Osteoblast (primary cell): ENCODE results near the gene ARHGEF7. TPM values are rescaled to one million over a fixed set of nuclear protein-coding genes. Genes with fewer than 3 reads are reported as not detected.

Experiments
- DNase-seq: peaks from one replicate; pipeline ENCODE4 v3.0.0; 2011; ENCODE audit warnings: low spot score, mixed read lengths; ENCODE audit not compliant: insufficient read length; ENCODE audit errors: missing footprints
- H2AFZ ChIP-seq: 2 replicates; pipeline ENCODE4 v1.6.0; 2011; ENCODE audit warnings: mild to moderate bottlenecking, low read length
- H3K27ac ChIP-seq: 2 replicates; pipeline ENCODE4 v1.5.1; 2011; ENCODE audit warnings: mild to moderate bottlenecking, low read depth, low read length, moderate library complexity
- H3K27me3 ChIP-seq: 2 replicates; pipeline ENCODE4 v1.6.0; 2012; ENCODE audit warnings: mild to moderate bottlenecking, control low read depth, inconsistent platforms, low read length, moderate library complexity; ENCODE audit not compliant: insufficient read depth
- H3K36me3 ChIP-seq: 2 replicates; pipeline ENCODE4 v1.5.1; 2011; ENCODE audit warnings: mild to moderate bottlenecking, low read length, control low read depth, moderate library complexity; ENCODE audit not compliant: insufficient read depth
- H3K4me1 ChIP-seq: 2 replicates; pipeline ENCODE4 v1.5.1; 2011; ENCODE audit warnings: mild to moderate bottlenecking, low read length, control low read depth, moderate library complexity; ENCODE audit not compliant: insufficient read depth
- H3K4me2 ChIP-seq: 2 replicates; pipeline ENCODE4 v1.6.0; 2011; ENCODE audit warnings: mild to moderate bottlenecking, low read length; ENCODE audit not compliant: insufficient read depth
- H3K4me3 ChIP-seq: fragments of 200-600 bp; sonication (generic); 3 replicates; pipeline ENCODE4 v1.5.1; 2012; ENCODE audit warnings: mild to moderate bottlenecking, low read length, inconsistent platforms; ENCODE audit not compliant: insufficient read depth
- H3K79me2 ChIP-seq: 2 replicates; pipeline ENCODE4 v1.6.0; 2012; ENCODE audit warnings: mild to moderate bottlenecking, low read length, control low read depth, inconsistent platforms; ENCODE audit not compliant: insufficient read depth
- H3K9me3 ChIP-seq: 2 replicates; pipeline ENCODE4 v1.5.1; 2011; ENCODE audit warnings: low read depth, low read length, control low read depth
- H4K20me1 ChIP-seq: 2 replicates; pipeline ENCODE4 v1.6.0; 2012; ENCODE audit warnings: mild to moderate bottlenecking, low read length, control low read depth; ENCODE audit not compliant: insufficient read depth
- total RNA-seq: library from RNA; depleted of rRNA; stranded (reverse); fragments of >200 nt; gene quantifications from 2 replicates; pipeline ENCODE4 v1.2.3, GENCODE V29; 2012
- TF ChIP-seq, protein P1 (sequence below): IDR thresholded peaks from 2 replicates; pipeline ENCODE4 v1.5.1; 2011; ENCODE audit warnings: mild to moderate bottlenecking, low read depth, low read length, moderate library complexity; ENCODE audit errors: extremely low read depth

The ARHGEF7 gene
- total RNA-seq, 1 donor = 27.5 TPM

- no peak for DNase-seq
- TF ChIP-seq, protein P1, sequence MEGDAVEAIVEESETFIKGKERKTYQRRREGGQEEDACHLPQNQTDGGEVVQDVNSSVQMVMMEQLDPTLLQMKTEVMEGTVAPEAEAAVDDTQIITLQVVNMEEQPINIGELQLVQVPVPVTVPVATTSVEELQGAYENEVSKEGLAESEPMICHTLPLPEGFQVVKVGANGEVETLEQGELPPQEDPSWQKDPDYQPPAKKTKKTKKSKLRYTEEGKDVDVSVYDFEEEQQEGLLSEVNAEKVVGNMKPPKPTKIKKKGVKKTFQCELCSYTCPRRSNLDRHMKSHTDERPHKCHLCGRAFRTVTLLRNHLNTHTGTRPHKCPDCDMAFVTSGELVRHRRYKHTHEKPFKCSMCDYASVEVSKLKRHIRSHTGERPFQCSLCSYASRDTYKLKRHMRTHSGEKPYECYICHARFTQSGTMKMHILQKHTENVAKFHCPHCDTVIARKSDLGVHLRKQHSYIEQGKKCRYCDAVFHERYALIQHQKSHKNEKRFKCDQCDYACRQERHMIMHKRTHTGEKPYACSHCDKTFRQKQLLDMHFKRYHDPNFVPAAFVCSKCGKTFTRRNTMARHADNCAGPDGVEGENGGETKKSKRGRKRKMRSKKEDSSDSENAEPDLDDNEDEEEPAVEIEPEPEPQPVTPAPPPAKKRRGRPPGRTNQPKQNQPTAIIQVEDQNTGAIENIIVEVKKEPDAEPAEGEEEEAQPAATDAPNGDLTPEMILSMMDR = no peak
- Histone ChIP-seq H3K4me1 (no peaks in the 10 kb centered on the region), H3K27me3 (no peaks in the 10 kb centered on the region), H3K27ac (no peak overlapping the region), H3K4me3 (no peak overlapping the region), H3K9me3 (no peaks in the 10 kb centered on the region), H4K20me1 (no peaks in the 10 kb centered on the region), H2AFZ (no peak overlapping the region), H3K4me2 (no peak overlapping the region), H3K36me3 (no peaks in the 10 kb centered on the region), H3K79me2 (no peaks in the 10 kb centered on the region)
These were observed 226.8 kb downstream of the ARHGEF7 start for GRCh38 chr13:111341886-111342285.

- no peaks in the 10 kb centered on the region for H3K36me3 ChIP-seq
- no peaks in the 10 kb centered on the region for H3K9me3 ChIP-seq
- no peak overlapping the region for H2AFZ ChIP-seq
- no peak overlapping the region for H3K4me3 ChIP-seq
- H3K4me2 ChIP-seq = no peak overlapping the region
- no peak for DNase-seq
- H3K27me3 ChIP-seq = no peaks in the 10 kb centered on the region
- H4K20me1 ChIP-seq = no peaks in the 10 kb centered on the region
- no peaks in the 10 kb centered on the region for H3K4me1 ChIP-seq
- no peaks in the 10 kb centered on the region for H3K79me2 ChIP-seq
- TF ChIP-seq, protein P1 = no peak
- no peak overlapping the region for H3K27ac ChIP-seq
These were observed 227.6 kb downstream of the ARHGEF7 start for GRCh38 chr13:111342721-111343120.

- Histone ChIP-seq H3K27me3 (no peaks in the 10 kb centered on the region), H3K4me3 (no peak overlapping the region), H4K20me1 (no peaks in the 10 kb centered on the region), H3K79me2 (no peaks in the 10 kb centered on the region), H3K36me3 (no peaks in the 10 kb centered on the region), H2AFZ (no peak overlapping the region), H3K4me2 (no peak overlapping the region), H3K4me1 (no peaks in the 10 kb centered on the region), H3K9me3 (no peaks in the 10 kb centered on the region), H3K27ac (no peak overlapping the region)
- TF ChIP-seq, protein P1 = no peak
- DNase-seq = no peak
These were observed 228.2 kb downstream of the ARHGEF7 start for GRCh38 chr13:111343186-111343805.

GRCh38 chr13:111344471-111345191, 229.5 kb downstream of the ARHGEF7 start:
- Histone ChIP-seq H3K27ac (no peak overlapping the region), H2AFZ (no peak overlapping the region), H3K27me3 (no peaks in the 10 kb centered on the region), H3K4me3 (no peak overlapping the region), H3K36me3 (no peaks in the 10 kb centered on the region), H3K9me3 (no peaks in the 10 kb centered on the region), H3K4me2 (no peak overlapping the region), H3K79me2 (no peaks in the 10 kb centered on the region), H4K20me1 (no peaks in the 10 kb centered on the region), H3K4me1 (no peaks in the 10 kb centered on the region)
- TF ChIP-seq, protein P1 = peak; percentile 18
- no peak for DNase-seq
